Osteoblast (primary cell): ENCODE measurements around the gene COL4A2. TPM values are rescaled to one million over a fixed set of nuclear protein-coding genes. Genes with fewer than 3 reads are reported as not detected.

Experiments
- DNase-seq: peaks from one replicate; pipeline ENCODE4 v3.0.0; 2011; ENCODE audit warnings: low spot score, mixed read lengths; ENCODE audit not compliant: insufficient read length; ENCODE audit errors: missing footprints
- H2AFZ ChIP-seq: 2 replicates; pipeline ENCODE4 v1.6.0; 2011; ENCODE audit warnings: mild to moderate bottlenecking, low read length
- H3K27ac ChIP-seq: 2 replicates; pipeline ENCODE4 v1.5.1; 2011; ENCODE audit warnings: mild to moderate bottlenecking, low read depth, low read length, moderate library complexity
- H3K27me3 ChIP-seq: 2 replicates; pipeline ENCODE4 v1.6.0; 2012; ENCODE audit warnings: mild to moderate bottlenecking, control low read depth, inconsistent platforms, low read length, moderate library complexity; ENCODE audit not compliant: insufficient read depth
- H3K36me3 ChIP-seq: 2 replicates; pipeline ENCODE4 v1.5.1; 2011; ENCODE audit warnings: mild to moderate bottlenecking, low read length, control low read depth, moderate library complexity; ENCODE audit not compliant: insufficient read depth
- H3K4me1 ChIP-seq: 2 replicates; pipeline ENCODE4 v1.5.1; 2011; ENCODE audit warnings: mild to moderate bottlenecking, low read length, control low read depth, moderate library complexity; ENCODE audit not compliant: insufficient read depth
- H3K4me2 ChIP-seq: 2 replicates; pipeline ENCODE4 v1.6.0; 2011; ENCODE audit warnings: mild to moderate bottlenecking, low read length; ENCODE audit not compliant: insufficient read depth
- H3K4me3 ChIP-seq: fragments of 200-600 bp; sonication (generic); 3 replicates; pipeline ENCODE4 v1.5.1; 2012; ENCODE audit warnings: mild to moderate bottlenecking, low read length, inconsistent platforms; ENCODE audit not compliant: insufficient read depth
- H3K79me2 ChIP-seq: 2 replicates; pipeline ENCODE4 v1.6.0; 2012; ENCODE audit warnings: mild to moderate bottlenecking, low read length, control low read depth, inconsistent platforms; ENCODE audit not compliant: insufficient read depth
- H3K9me3 ChIP-seq: 2 replicates; pipeline ENCODE4 v1.5.1; 2011; ENCODE audit warnings: low read depth, low read length, control low read depth
- H4K20me1 ChIP-seq: 2 replicates; pipeline ENCODE4 v1.6.0; 2012; ENCODE audit warnings: mild to moderate bottlenecking, low read length, control low read depth; ENCODE audit not compliant: insufficient read depth
- CTCF ChIP-seq: IDR thresholded peaks from 2 replicates; pipeline ENCODE4 v1.5.1; 2011; ENCODE audit warnings: mild to moderate bottlenecking, low read depth, low read length, moderate library complexity; ENCODE audit errors: extremely low read depth
- total RNA-seq: library from RNA; depleted of rRNA; stranded (reverse); fragments of >200 nt; gene quantifications from 2 replicates; pipeline ENCODE4 v1.2.3, GENCODE V29; 2012

COL4A2 gene
- total RNA-seq, 1 donor, result 267 TPM

GRCh38 chr13:110447801-110448200, 140.7 kb downstream of the COL4A2 start:
- Histone ChIP-seq H2AFZ (no peak overlapping the region), H3K27ac (peak overlapping the region; percentile 61), H3K27me3 (no peaks in the 10 kb centered on the region), H3K4me1 (peaks cover 31% of the 10 kb centered on the region), H3K9me3 (no peaks in the 10 kb centered on the region), H3K36me3 (peaks cover 60% of the 10 kb centered on the region), H3K79me2 (no peaks in the 10 kb centered on the region), H4K20me1 (no peaks in the 10 kb centered on the region), H3K4me2 (no peak overlapping the region), H3K4me3 (no peak overlapping the region)
- no peak for TF ChIP-seq CTCF
- DNase-seq, result no peak

- Histone ChIP-seq H3K4me2 (no peak overlapping the region), H3K36me3 (peaks cover 64% of the 10 kb centered on the region), H3K27ac (peak overlapping the region; percentile 61), H3K4me3 (no peak overlapping the region), H4K20me1 (no peaks in the 10 kb centered on the region), H2AFZ (no peak overlapping the region), H3K4me1 (peaks cover 26% of the 10 kb centered on the region), H3K27me3 (no peaks in the 10 kb centered on the region), H3K9me3 (no peaks in the 10 kb centered on the region), H3K79me2 (no peaks in the 10 kb centered on the region)
- no peak for TF ChIP-seq CTCF
- DNase-seq, result peak; percentile 93
Observed at GRCh38 chr13:110448230-110448629, 141.1 kb downstream of the COL4A2 start.

GRCh38 chr13:110448677-110449076, 141.6 kb downstream of the COL4A2 start:
- H3K79me2 ChIP-seq, result no peaks in the 10 kb centered on the region
- H2AFZ ChIP-seq, result no peak overlapping the region
- TF ChIP-seq CTCF, result no peak
- H3K4me3 ChIP-seq, result no peak overlapping the region
- no peak for DNase-seq
- peaks cover 67% of the 10 kb centered on the region for H3K36me3 ChIP-seq
- H3K9me3 ChIP-seq, result no peaks in the 10 kb centered on the region
- H3K27me3 ChIP-seq, result no peaks in the 10 kb centered on the region
- H3K27ac ChIP-seq, result no peak overlapping the region
- peaks cover 22% of the 10 kb centered on the region for H3K4me1 ChIP-seq
- no peaks in the 10 kb centered on the region for H4K20me1 ChIP-seq
- no peak overlapping the region for H3K4me2 ChIP-seq

GRCh38 chr13:110449219-110450015, 142.3 kb downstream of the COL4A2 start:
- Histone ChIP-seq H3K4me1 (peaks cover 15% of the 10 kb centered on the region), H3K4me3 (no peak overlapping the region), H3K9me3 (no peaks in the 10 kb centered on the region), H4K20me1 (no peaks in the 10 kb centered on the region), H3K27me3 (no peaks in the 10 kb centered on the region), H2AFZ (no peak overlapping the region), H3K36me3 (peaks cover 74% of the 10 kb centered on the region), H3K4me2 (no peak overlapping the region), H3K79me2 (no peaks in the 10 kb centered on the region), H3K27ac (no peak overlapping the region)
- no peak for TF ChIP-seq CTCF
- DNase-seq, result peak; percentile 58
